ENCODE data around the gene GPER1.

- TF ChIP-seq CTCF (IDR thresholded peaks at IDR 0.05; ENCODE audit: low read length): no peak
- no peak for TF ChIP-seq EZH2 (IDR thresholded peaks at IDR 0.05; ENCODE audit: borderline replicate concordance, low read length)
Observed at GRCh38 chr7:1100386-1100785, 12.5 kb downstream of the GPER1 start.
